ENCODE results near the gene KCNIP1.

Gene KCNIP1

GRCh38 chr5:170523830-170524229, 20.0 kb downstream of the KCNIP1 start:
- WGBS (ENCODE audit: extremely low coverage, insufficient coverage, insufficient read length): no CpG with 5 or more reads among the region's 2 CpGs
- H2BK120ac ChIP-seq (ENCODE audit: insufficient read depth, low read length, poor library complexity): no peak overlapping the region

GRCh38 chr5:170524576-170524975, 20.8 kb downstream of the KCNIP1 start:
- Histone ChIP-seq H2AK5ac (ENCODE audit: low read length) (no peak overlapping the region), H3K4ac (ENCODE audit: low read depth, low read length) (no peak overlapping the region), H4K8ac (ENCODE audit: low read depth, low read length) (no peak overlapping the region), H3K79me2 (ENCODE audit: control insufficient read depth, insufficient read depth, low read length, poor library complexity) (no peaks in the 10 kb centered on the region), H3K14ac (ENCODE audit: low read length) (no peak overlapping the region), H2BK5ac (ENCODE audit: low read depth, low read length, poor library complexity) (no peak overlapping the region), H3K36me3 (ENCODE audit: control insufficient read depth in 1 of 2, insufficient read depth in 2 of 2, low read length in 2 of 2) (no peaks in the 10 kb centered on the region), H3K4me3 (ENCODE audit: low read depth, low read length) (no peak overlapping the region), H2BK12ac (ENCODE audit: low read length) (no peak overlapping the region), H3K9me3 (ENCODE audit: insufficient read depth, low read depth, low read length) (no peaks in the 10 kb centered on the region), H3K4me1 (ENCODE audit: control insufficient read depth in 1 of 2, insufficient read depth in 2 of 2, low read length in 2 of 2) (no peaks in the 10 kb centered on the region), H3K4me2 (ENCODE audit: low read length) (no peak overlapping the region), H3K18ac (ENCODE audit: low read length) (no peak overlapping the region), H3K27me3 (ENCODE audit: insufficient read depth, low read length) (no peaks in the 10 kb centered on the region), H4K12ac (ENCODE audit: low read depth, low read length) (no peak overlapping the region), H3K23ac (ENCODE audit: low read length) (no peak overlapping the region), H3K9ac (ENCODE audit: low read length) (no peak overlapping the region), H2AFZ (ENCODE audit: insufficient read depth, low read length, poor library complexity) (no peak overlapping the region), H3K27ac (ENCODE audit: low read depth, low read length) (no peak overlapping the region), H4K91ac (ENCODE audit: low read depth, low read length) (no peak overlapping the region), H3K79me1 (ENCODE audit: low read length) (no peaks in the 10 kb centered on the region), H2BK120ac (ENCODE audit: insufficient read depth, low read length, poor library complexity) (no peak overlapping the region)
- no peak for DNase-seq
- no CpG with 5 or more reads among the region's 3 CpGs for WGBS (ENCODE audit: extremely low coverage, insufficient coverage, insufficient read length)

More at GRCh38 chr5:170523830-170524229, 20.0 kb downstream of the KCNIP1 start:
- no peak overlapping the region for H3K14ac ChIP-seq (ENCODE audit: low read length)
- no peaks in the 10 kb centered on the region for H3K27me3 ChIP-seq (ENCODE audit: insufficient read depth, low read length)
- no peak overlapping the region for H3K18ac ChIP-seq (ENCODE audit: low read length)
- H3K9ac ChIP-seq (ENCODE audit: low read length): no peak overlapping the region
- H3K4me2 ChIP-seq (ENCODE audit: low read length): no peak overlapping the region
- no peak for DNase-seq
- no peak overlapping the region for H3K27ac ChIP-seq (ENCODE audit: low read depth, low read length)
- no peak overlapping the region for H2AFZ ChIP-seq (ENCODE audit: insufficient read depth, low read length, poor library complexity)
- H3K36me3 ChIP-seq (ENCODE audit: control insufficient read depth in 1 of 2, insufficient read depth in 2 of 2, low read length in 2 of 2): no peaks in the 10 kb centered on the region
- no peaks in the 10 kb centered on the region for H3K9me3 ChIP-seq (ENCODE audit: insufficient read depth, low read depth, low read length)
- H2BK5ac ChIP-seq (ENCODE audit: low read depth, low read length, poor library complexity): no peak overlapping the region
- no peak overlapping the region for H4K91ac ChIP-seq (ENCODE audit: low read depth, low read length)
- H3K4me1 ChIP-seq (ENCODE audit: control insufficient read depth in 1 of 2, insufficient read depth in 2 of 2, low read length in 2 of 2): no peaks in the 10 kb centered on the region
- no peak overlapping the region for H2AK5ac ChIP-seq (ENCODE audit: low read length)
- H3K4ac ChIP-seq (ENCODE audit: low read depth, low read length): no peak overlapping the region
- H3K23ac ChIP-seq (ENCODE audit: low read length): no peak overlapping the region
- no peak overlapping the region for H4K12ac ChIP-seq (ENCODE audit: low read depth, low read length)
- no peaks in the 10 kb centered on the region for H3K79me2 ChIP-seq (ENCODE audit: control insufficient read depth, insufficient read depth, low read length, poor library complexity)
- no peak overlapping the region for H4K8ac ChIP-seq (ENCODE audit: low read depth, low read length)
- no peaks in the 10 kb centered on the region for H3K79me1 ChIP-seq (ENCODE audit: low read length)
- no peak overlapping the region for H3K4me3 ChIP-seq (ENCODE audit: low read depth, low read length)
- H2BK12ac ChIP-seq (ENCODE audit: low read length): no peak overlapping the region

- Histone ChIP-seq H4K91ac (ENCODE audit: low read depth, low read length) (no peak overlapping the region), H3K79me2 (ENCODE audit: control insufficient read depth, insufficient read depth, low read length, poor library complexity) (no peaks in the 10 kb centered on the region), H3K4me1 (ENCODE audit: control insufficient read depth in 1 of 2, insufficient read depth in 2 of 2, low read length in 2 of 2) (no peaks in the 10 kb centered on the region), H3K18ac (ENCODE audit: low read length) (no peak overlapping the region), H2BK5ac (ENCODE audit: low read depth, low read length, poor library complexity) (no peak overlapping the region), H3K14ac (ENCODE audit: low read length) (no peak overlapping the region), H3K23ac (ENCODE audit: low read length) (no peak overlapping the region), H3K27ac (ENCODE audit: low read depth, low read length) (no peak overlapping the region), H3K4ac (ENCODE audit: low read depth, low read length) (no peak overlapping the region), H3K36me3 (ENCODE audit: control insufficient read depth in 1 of 2, insufficient read depth in 2 of 2, low read length in 2 of 2) (no peaks in the 10 kb centered on the region), H3K27me3 (ENCODE audit: insufficient read depth, low read length) (no peaks in the 10 kb centered on the region), H3K79me1 (ENCODE audit: low read length) (no peaks in the 10 kb centered on the region), H2BK120ac (ENCODE audit: insufficient read depth, low read length, poor library complexity) (no peak overlapping the region), H2AFZ (ENCODE audit: insufficient read depth, low read length, poor library complexity) (no peak overlapping the region), H3K4me3 (ENCODE audit: low read depth, low read length) (no peak overlapping the region), H4K8ac (ENCODE audit: low read depth, low read length) (no peak overlapping the region), H3K9me3 (ENCODE audit: insufficient read depth, low read depth, low read length) (no peaks in the 10 kb centered on the region), H2AK5ac (ENCODE audit: low read length) (no peak overlapping the region), H2BK12ac (ENCODE audit: low read length) (no peak overlapping the region), H3K4me2 (ENCODE audit: low read length) (no peak overlapping the region), H4K12ac (ENCODE audit: low read depth, low read length) (no peak overlapping the region), H3K9ac (ENCODE audit: low read length) (no peak overlapping the region)
- no CpG with 5 or more reads among the region's 7 CpGs for WGBS (ENCODE audit: extremely low coverage, insufficient coverage, insufficient read length)
- DNase-seq: no peak
Observed at GRCh38 chr5:170525470-170526211, 21.8 kb downstream of the KCNIP1 start.

- Histone ChIP-seq H2AFZ (ENCODE audit: insufficient read depth, low read length, poor library complexity) (no peak overlapping the region), H3K23ac (ENCODE audit: low read length) (no peak overlapping the region), H3K36me3 (ENCODE audit: control insufficient read depth in 1 of 2, insufficient read depth in 2 of 2, low read length in 2 of 2) (no peaks in the 10 kb centered on the region), H4K12ac (ENCODE audit: low read depth, low read length) (no peak overlapping the region), H2BK5ac (ENCODE audit: low read depth, low read length, poor library complexity) (no peak overlapping the region), H3K79me1 (ENCODE audit: low read length) (no peaks in the 10 kb centered on the region), H3K9ac (ENCODE audit: low read length) (no peak overlapping the region), H3K27me3 (ENCODE audit: insufficient read depth, low read length) (no peaks in the 10 kb centered on the region), H3K79me2 (ENCODE audit: control insufficient read depth, insufficient read depth, low read length, poor library complexity) (no peaks in the 10 kb centered on the region), H3K4me3 (ENCODE audit: low read depth, low read length) (no peak overlapping the region), H2BK120ac (ENCODE audit: insufficient read depth, low read length, poor library complexity) (no peak overlapping the region), H4K8ac (ENCODE audit: low read depth, low read length) (no peak overlapping the region), H2BK12ac (ENCODE audit: low read length) (no peak overlapping the region), H3K4ac (ENCODE audit: low read depth, low read length) (no peak overlapping the region), H4K91ac (ENCODE audit: low read depth, low read length) (no peak overlapping the region), H3K4me2 (ENCODE audit: low read length) (no peak overlapping the region), H3K27ac (ENCODE audit: low read depth, low read length) (no peak overlapping the region), H3K18ac (ENCODE audit: low read length) (no peak overlapping the region), H2AK5ac (ENCODE audit: low read length) (no peak overlapping the region), H3K4me1 (ENCODE audit: control insufficient read depth in 1 of 2, insufficient read depth in 2 of 2, low read length in 2 of 2) (no peaks in the 10 kb centered on the region), H3K9me3 (ENCODE audit: insufficient read depth, low read depth, low read length) (no peaks in the 10 kb centered on the region), H3K14ac (ENCODE audit: low read length) (no peak overlapping the region)
- WGBS (ENCODE audit: extremely low coverage, insufficient coverage, insufficient read length): no CpG with 5 or more reads among the region's 3 CpGs
- DNase-seq: no peak
Observed at GRCh38 chr5:170527991-170528390, 24.2 kb downstream of the KCNIP1 start.

Measured in trophoblast cell (in vitro differentiated cells and primary cell).